ENCODE data around the gene OR2G2. TPM values are rescaled to one million over a fixed set of nuclear protein-coding genes. Genes with fewer than 3 reads are reported as not detected.

The OR2G2 gene
- total and polyA plus RNA-seq, 2 donors (not counting 3 experiments of a cell fraction or from before 2014, with no cell fraction given) = not detected

GRCh38 chr1:247576514-247576913, 11.6 kb upstream of the OR2G2 start:
- no peaks in the 10 kb centered on the region for H3K4me1 ChIP-seq (ENCODE audit: control insufficient read depth, extremely low read depth, insufficient read depth, low read length)
- no peak overlapping the region for H3K4me2 ChIP-seq (ENCODE audit: insufficient read depth, low read length)
- no TSS peak for BruUV-seq (replicated peaks)
- CTCF ChIA-PET = no interaction called here
- POLR2A ChIA-PET = no interaction called here
- intact Hi-C loops (cut with micrococcal nuclease) (loop anchor here (1.0 kb wide), 1 partner anchor 186 kb away; no protein-coding TSS in a partner anchor), dilution Hi-C loops (cut with MboI; ENCODE audit: extremely low pct_ligation_motif_present, low sequenced_read_pairs) (no loop called here)
- H3K27ac ChIP-seq (ENCODE audit: insufficient read depth, low read depth, low read length) = no peak overlapping the region
- no peaks in the 10 kb centered on the region for H3K27me3 ChIP-seq (ENCODE audit: control insufficient read depth in 2 of 2, insufficient read depth in 2 of 2, low read length in 2 of 2)
- FAIRE-seq (no peak), DNase-seq (ENCODE audit: low read depth, low spot score) (no peak)
- no peaks in the 10 kb centered on the region for H3K9me1 ChIP-seq (replicated peaks; ENCODE audit: control insufficient read depth, extremely low read depth, insufficient read depth, low read length)
- no peaks in the 10 kb centered on the region for H3K79me2 ChIP-seq (ENCODE audit: control insufficient read depth, insufficient read depth, low read length)
- no peak overlapping the region for H3K4me3 ChIP-seq (replicated peaks in 1 of 3; ENCODE audit: insufficient read depth in 1 of 3, low read depth in 1 of 3, low read length in 3 of 3)
- H3K36me3 ChIP-seq (ENCODE audit: control insufficient read depth in 2 of 2, extremely low read depth in 1 of 2, insufficient read depth in 2 of 2, low read length in 2 of 2) = no peaks in the 10 kb centered on the region
- H3K9ac ChIP-seq (replicated peaks; ENCODE audit: extremely low read depth, insufficient read depth, low read length) = no peak overlapping the region
- H2AFZ ChIP-seq (ENCODE audit: low read depth, low read length) = no peak overlapping the region
- TF ChIP-seq FOS (IDR thresholded peaks at IDR 0.05; ENCODE audit: borderline replicate concordance, insufficient read depth, low read length) (no peak), CTCF (IDR thresholded peaks at IDR 0.05; ENCODE audit: extremely low read depth in 1 of 2, insufficient read depth in 1 of 2, low read depth in 1 of 2, low read length in 2 of 2) (no peak), POLR2AphosphoS5 (IDR thresholded peaks at IDR 0.05; ENCODE audit: insufficient read depth, low read depth, low read length) (no peak)
- peaks cover 2% of the 10 kb centered on the region for H3K9me3 ChIP-seq (replicated peaks; ENCODE audit: control insufficient read depth, insufficient read depth, low read length)
- H4K20me1 ChIP-seq (replicated peaks; ENCODE audit: control insufficient read depth, extremely low read depth, insufficient read depth, low read length) = no peaks in the 10 kb centered on the region

GRCh38 chr1:247578946-247579460, 9.2 kb upstream of the OR2G2 start:
- CTCF ChIA-PET = no interaction called here
- Histone ChIP-seq H3K4me1 (ENCODE audit: control insufficient read depth, extremely low read depth, insufficient read depth, low read length) (no peaks in the 10 kb centered on the region), H3K79me2 (ENCODE audit: control insufficient read depth, insufficient read depth, low read length) (no peaks in the 10 kb centered on the region), H3K27ac (ENCODE audit: insufficient read depth, low read depth, low read length) (no peak overlapping the region), H3K9me3 (replicated peaks; ENCODE audit: control insufficient read depth, insufficient read depth, low read length) (no peaks in the 10 kb centered on the region), H2AFZ (ENCODE audit: low read depth, low read length) (no peak overlapping the region), H3K27me3 (ENCODE audit: control insufficient read depth in 2 of 2, insufficient read depth in 2 of 2, low read length in 2 of 2) (no peaks in the 10 kb centered on the region), H3K36me3 (ENCODE audit: control insufficient read depth in 2 of 2, extremely low read depth in 1 of 2, insufficient read depth in 2 of 2, low read length in 2 of 2) (no peaks in the 10 kb centered on the region), H3K4me2 (ENCODE audit: insufficient read depth, low read length) (no peak overlapping the region), H3K9ac (replicated peaks; ENCODE audit: extremely low read depth, insufficient read depth, low read length) (no peak overlapping the region), H4K20me1 (replicated peaks; ENCODE audit: control insufficient read depth, extremely low read depth, insufficient read depth, low read length) (no peaks in the 10 kb centered on the region), H3K9me1 (replicated peaks; ENCODE audit: control insufficient read depth, extremely low read depth, insufficient read depth, low read length) (no peaks in the 10 kb centered on the region), H3K4me3 (replicated peaks in 1 of 3; ENCODE audit: insufficient read depth in 1 of 3, low read depth in 1 of 3, low read length in 3 of 3) (no peak overlapping the region)
- no TSS peak for BruUV-seq (replicated peaks)
- POLR2A ChIA-PET = no interaction called here
- FAIRE-seq = no peak
- intact Hi-C loops (cut with micrococcal nuclease) = no loop called here
- no peak for DNase-seq (ENCODE audit: low read depth, low spot score)
- TF ChIP-seq EZH2 (IDR thresholded peaks at IDR 0.05; ENCODE audit: borderline replicate concordance, low read depth, low read length, severe bottlenecking) (no peak), GATA2 (IDR thresholded peaks at IDR 0.05; ENCODE audit: insufficient read depth, insufficient read length, low read depth, low read length) (no peak), POLR2A (IDR thresholded peaks at IDR 0.05; ENCODE audit: low read depth, low read length) (no peak), CTCF (IDR thresholded peaks at IDR 0.05; ENCODE audit: extremely low read depth in 1 of 2, insufficient read depth in 1 of 2, low read depth in 1 of 2, low read length in 2 of 2) (no peak), FOS (IDR thresholded peaks at IDR 0.05; ENCODE audit: borderline replicate concordance, insufficient read depth, low read length) (no peak), MYC (IDR thresholded peaks at IDR 0.05; ENCODE audit: low read depth, low read length) (no peak), MAX (IDR thresholded peaks at IDR 0.05; ENCODE audit: insufficient read depth, insufficient read length) (no peak), JUN (IDR thresholded peaks at IDR 0.05; ENCODE audit: borderline replicate concordance, insufficient read depth, insufficient read length, low read depth) (no peak), POLR2AphosphoS5 (IDR thresholded peaks at IDR 0.05; ENCODE audit: insufficient read depth, low read depth, low read length) (no peak)
- dilution Hi-C loops (cut with MboI; ENCODE audit: extremely low pct_ligation_motif_present, low sequenced_read_pairs) = no loop called here
